GM18517 (cell line): ENCODE data around the gene PIEZO2.

Source experiments
- ATAC-seq: cut with Tn5 transposase; IDR thresholded peaks from one replicate; pipeline ENCODE4 v1.9.1; 2021; ENCODE audit warnings: mild to moderate bottlenecking, moderate library complexity; ENCODE audit not compliant: unreplicated experiment

Gene PIEZO2

GRCh38 chr18:10989486-10989885, 159.9 kb downstream of the PIEZO2 start:
- no peak for ATAC-seq

DNA sequence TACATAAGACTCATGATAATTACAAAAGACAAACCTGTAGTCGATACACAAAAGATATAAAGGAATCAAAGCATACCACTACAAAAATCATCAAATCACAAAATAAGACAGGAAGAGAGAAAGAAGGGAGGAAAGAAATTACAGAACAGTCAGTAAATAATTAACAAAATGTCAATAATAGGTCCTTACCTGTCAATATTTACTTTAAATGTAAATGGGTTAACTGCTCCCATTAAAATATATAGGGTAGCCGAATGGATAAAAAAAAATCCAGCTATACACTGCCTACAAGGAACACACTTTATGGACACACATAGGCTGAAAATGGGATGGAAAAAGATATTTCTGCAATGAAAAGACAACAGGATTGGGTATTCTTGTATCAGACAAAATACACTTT, 163.7 kb downstream of the PIEZO2 start:
- ATAC-seq: no peak

GRCh38 chr18:10979411-10979810, 170.0 kb downstream of the PIEZO2 start:
- ATAC-seq: no peak

GRCh38 chr18:10977042-10977441, 172.3 kb downstream of the PIEZO2 start:
- no peak for ATAC-seq

GRCh38 chr18:10973567-10974203, 175.7 kb downstream of the PIEZO2 start:
- ATAC-seq: no peak

GRCh38 chr18:10971717-10972116, 177.7 kb downstream of the PIEZO2 start:
- no peak for ATAC-seq

GRCh38 chr18:10965119-10965518, 184.2 kb downstream of the PIEZO2 start:
- ATAC-seq: no peak

DNA sequence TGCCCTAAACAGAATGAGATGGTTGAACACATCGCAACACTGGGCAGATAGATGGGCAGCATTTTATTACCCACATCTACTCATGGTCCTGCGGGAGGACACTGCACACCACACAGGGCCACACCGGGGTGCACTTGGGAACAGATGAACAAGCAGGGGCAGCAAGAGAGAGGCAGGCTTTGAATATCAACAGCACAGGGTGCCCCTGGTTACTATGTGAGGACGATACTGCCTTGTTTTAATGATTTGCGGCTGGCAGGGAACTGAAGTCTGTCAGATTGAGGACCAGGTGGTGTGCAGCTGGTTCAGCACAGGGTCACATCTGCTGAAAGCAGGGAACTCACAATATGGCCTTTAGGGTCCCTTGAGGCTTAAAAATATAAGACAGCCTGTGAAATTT, 195.7 kb downstream of the PIEZO2 start:
- ATAC-seq: peak; percentile 59

DNA sequence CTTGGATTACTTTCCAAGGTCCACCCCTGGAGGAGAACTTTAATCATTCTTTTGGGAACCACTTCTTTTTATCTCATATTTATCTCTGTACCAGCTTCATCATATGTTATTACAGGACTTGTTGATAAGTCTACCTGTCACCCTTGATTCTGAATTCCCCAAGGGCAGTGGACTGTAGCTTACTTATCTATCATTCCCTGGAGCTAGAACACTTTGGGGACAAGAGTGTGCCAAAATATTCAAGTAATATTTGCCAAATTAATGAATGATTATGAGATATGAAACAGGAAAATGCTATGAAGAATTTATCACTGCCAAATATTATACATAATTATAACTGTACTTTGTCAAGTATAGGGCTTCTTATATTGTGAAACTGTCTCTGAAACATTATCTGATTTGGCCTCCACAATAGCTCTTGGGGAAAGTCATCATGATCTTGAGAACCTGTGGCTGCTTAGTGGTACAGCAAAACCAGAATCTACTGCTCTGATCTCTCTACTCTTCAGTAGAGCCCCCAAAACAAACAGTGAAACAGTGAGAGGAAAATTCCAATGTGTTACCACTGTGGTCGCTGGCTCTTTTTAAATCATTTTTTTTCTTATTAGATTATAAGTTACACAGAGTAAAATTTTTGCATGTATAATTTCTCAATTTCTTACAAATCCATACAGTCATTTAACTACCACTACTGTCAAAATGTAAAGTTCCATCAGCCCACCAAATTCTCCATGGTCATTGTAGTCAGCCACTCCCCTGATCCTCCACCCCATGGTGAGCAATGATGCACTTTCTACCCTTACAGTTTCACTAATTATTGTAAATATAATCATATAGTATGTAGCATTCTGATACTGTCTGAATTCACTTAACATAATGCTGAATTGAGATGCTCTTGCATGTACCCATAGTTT, 197.5 kb downstream of the PIEZO2 start:
- ATAC-seq: no peak

- ATAC-seq: peak; percentile 64
These were observed 198.3 kb downstream of the PIEZO2 start for GRCh38 chr18:10950876-10951630.

DNA sequence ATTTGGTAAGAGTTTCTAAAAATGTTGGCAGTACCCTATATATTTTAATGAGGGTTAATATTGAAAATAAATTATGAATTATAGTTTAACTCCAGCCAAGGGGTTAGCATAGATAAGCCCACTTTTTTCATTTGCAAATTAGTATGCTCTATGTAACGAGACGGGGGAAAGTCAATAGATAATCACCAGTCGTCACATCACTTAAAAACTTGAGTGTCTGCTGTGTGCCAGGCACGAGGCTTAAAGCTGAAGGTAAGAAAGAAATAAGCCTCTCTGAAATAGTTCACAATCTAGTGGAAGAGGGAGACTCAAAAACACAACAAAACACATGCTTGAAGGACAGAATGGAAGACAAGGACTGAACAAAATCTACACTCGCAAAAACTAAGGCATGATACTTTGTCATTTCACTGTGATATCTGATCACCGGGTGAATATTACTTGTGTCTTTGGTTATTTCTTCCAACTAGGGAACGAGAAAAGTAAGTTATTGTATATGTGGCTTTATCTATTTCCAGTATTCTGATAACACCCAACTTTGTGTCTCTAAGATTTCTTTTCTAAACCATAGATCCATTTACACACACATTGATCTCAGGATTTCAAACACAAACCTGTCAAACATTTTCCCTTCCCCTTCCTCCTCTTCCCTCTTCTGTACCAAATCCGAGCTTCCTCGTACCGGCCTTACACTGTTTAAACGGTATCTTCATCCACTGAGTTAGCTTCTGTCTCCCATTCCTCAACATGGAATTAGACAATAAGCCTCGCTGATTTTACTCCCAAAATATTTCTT, 199.1 kb downstream of the PIEZO2 start:
- ATAC-seq: no peak

DNA sequence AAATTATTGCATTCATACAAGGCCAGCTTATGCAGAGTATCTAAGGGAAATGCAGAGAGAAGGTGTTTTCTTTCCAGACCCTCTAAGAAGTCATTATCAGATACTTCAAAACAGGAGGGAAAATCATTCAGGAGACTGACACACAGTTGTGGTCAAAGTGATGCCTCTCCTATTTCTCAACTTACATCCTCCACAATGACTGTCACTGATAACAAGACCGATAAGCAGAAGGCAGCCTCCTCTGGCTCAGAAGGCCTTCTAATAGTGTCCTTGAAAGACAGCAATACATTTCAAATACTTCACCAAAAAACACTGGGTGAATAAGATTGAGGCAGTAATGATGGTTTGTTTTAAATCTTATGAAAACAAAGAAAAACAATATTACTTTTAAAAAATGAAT, 199.7 kb downstream of the PIEZO2 start:
- ATAC-seq: no peak

GRCh38 chr18:10948421-10948820, 200.9 kb downstream of the PIEZO2 start:
- ATAC-seq: no peak

DNA sequence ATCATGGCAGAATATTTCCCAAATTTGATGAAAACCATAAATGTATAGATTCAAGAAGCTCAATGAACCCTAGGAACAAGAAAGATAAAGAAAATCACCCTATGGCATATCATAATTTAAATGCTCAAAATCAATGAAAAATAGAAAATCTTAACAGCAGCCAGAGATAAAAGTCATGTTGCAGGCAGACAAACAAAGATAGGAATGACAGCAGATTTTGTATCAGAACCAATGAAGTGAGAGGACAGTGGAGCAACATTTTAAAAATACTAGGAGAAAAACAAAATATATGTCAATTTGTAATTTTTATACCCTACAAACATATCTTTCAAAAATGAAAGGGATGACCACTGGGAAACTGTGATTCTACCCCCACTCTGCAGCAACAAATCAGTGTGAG, 203.3 kb downstream of the PIEZO2 start:
- ATAC-seq: no peak

GRCh38 chr18:10942998-10943397, 206.4 kb downstream of the PIEZO2 start:
- no peak for ATAC-seq

- no peak for ATAC-seq
These were observed 209.5 kb downstream of the PIEZO2 start for GRCh38 chr18:10939822-10940221.

DNA sequence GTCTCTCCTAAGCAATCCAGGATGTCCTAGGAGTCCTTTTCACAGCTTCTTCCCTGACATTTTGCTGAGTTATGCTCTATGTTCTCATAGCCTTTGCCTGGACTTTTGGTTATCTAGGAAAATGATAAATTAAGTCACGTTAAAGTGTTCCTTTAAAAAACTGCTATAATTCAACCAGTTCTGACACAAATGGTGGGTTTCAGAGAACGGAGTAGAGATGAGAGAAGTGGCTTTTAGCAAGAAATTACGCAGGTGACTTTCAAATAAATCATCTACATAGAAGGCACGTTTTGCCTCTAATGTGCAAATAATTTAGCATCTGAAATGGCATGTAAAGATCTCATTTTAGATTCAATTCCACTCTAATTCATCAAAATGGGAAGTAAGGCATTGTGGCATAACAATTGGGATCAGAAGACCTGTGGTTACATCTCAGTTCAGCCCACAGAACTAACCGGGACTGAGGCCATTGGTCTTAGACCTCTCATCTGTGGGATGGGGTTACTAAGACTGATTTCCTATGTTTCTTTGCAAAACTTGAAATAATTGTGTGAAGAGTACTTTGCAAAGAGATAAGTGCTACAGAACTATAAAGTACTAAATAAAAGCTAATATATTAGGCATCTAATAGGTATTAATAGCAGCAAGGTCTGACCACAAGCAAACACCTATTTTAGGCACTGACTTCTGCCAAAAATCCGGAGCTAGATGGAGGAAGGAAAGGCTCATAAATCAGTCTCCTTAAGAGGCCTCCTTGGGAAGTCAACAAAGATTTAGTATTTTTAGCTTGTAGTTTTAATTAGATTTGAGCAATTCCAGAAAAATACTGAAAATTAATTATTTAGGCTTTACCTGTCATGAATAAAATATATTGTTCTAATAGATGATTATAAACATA, 211.4 kb downstream of the PIEZO2 start:
- ATAC-seq: no peak

DNA sequence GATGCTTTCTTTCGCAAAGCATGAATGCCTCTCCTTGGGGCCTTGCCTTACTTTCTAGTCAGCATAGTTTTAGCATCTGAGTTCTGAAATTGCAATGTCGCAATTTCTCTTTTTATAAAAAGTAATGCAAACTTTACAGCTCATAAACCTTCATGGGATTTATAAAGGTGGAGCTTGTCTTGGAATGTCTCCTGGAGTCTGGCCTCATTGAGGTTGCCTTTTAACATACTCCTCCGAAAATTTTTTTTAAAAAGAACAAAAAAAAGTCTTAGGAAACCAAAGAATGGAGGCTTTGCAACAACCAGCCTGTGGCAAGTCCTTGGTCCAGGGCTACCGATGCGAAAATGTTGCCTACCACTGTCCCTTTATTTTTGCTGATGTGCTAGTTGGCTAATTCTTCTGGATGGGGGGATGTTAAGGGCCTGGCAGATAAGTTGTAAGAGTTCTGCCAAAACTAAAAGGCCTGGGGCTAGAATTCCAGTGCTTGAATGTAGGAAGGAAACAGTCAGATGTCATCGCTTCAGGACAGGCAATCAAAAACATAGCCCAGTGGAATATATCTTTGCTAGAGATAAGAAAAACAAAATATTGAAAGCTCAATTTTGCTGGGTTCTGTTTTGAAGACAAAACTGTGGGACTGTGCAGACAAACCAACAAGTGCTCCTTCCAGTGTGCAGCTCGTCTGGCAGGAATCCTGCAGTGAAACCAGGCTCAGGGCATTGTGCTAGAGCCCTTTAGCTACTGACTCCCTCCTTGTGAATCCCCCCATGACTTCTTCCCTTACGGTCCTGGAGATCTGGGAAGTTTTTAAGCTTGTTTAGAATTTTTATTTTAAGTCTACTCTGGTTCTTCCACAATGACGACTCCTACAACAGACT, 213.0 kb downstream of the PIEZO2 start:
- ATAC-seq: no peak

- no peak for ATAC-seq
These were observed 213.8 kb downstream of the PIEZO2 start for GRCh38 chr18:10935588-10935987.
